T-helper 22 cell (primary cell): Measurements from ENCODE around the gene MGAT4B.

Experiments used
- DNase-seq: peaks from one replicate; pipeline ENCODE4 v3.0.0-alpha.2; 2020; ENCODE audit warnings: low read depth

The MGAT4B gene

GRCh38 chr5:179805529-179806249 lies 977 bp downstream of the MGAT4B start:
- DNase-seq = no peak

- DNase-seq = no peak
Observed at GRCh38 chr5:179805070-179805528, 1.6 kb downstream of the MGAT4B start.

DNA sequence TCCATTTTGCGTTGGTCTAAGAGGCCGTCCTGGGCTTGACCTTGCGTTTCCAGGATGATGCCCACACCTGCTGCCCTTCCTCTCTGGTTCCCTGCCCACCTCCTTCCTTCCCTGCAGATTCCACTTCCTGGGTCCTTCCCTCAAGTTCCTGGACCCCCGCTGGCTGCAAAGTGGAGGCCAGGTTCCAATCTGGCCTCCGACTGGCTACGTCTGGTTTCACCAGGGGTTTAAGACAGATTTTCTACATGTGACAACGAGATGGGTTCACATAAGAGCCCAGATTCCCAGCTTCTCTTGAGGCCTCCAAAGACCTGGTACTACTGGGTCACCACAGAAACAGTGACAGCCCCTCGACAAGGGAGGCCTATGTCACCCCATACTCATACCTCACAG lies 2.1 kb downstream of the MGAT4B start:
- no peak for DNase-seq

DNA sequence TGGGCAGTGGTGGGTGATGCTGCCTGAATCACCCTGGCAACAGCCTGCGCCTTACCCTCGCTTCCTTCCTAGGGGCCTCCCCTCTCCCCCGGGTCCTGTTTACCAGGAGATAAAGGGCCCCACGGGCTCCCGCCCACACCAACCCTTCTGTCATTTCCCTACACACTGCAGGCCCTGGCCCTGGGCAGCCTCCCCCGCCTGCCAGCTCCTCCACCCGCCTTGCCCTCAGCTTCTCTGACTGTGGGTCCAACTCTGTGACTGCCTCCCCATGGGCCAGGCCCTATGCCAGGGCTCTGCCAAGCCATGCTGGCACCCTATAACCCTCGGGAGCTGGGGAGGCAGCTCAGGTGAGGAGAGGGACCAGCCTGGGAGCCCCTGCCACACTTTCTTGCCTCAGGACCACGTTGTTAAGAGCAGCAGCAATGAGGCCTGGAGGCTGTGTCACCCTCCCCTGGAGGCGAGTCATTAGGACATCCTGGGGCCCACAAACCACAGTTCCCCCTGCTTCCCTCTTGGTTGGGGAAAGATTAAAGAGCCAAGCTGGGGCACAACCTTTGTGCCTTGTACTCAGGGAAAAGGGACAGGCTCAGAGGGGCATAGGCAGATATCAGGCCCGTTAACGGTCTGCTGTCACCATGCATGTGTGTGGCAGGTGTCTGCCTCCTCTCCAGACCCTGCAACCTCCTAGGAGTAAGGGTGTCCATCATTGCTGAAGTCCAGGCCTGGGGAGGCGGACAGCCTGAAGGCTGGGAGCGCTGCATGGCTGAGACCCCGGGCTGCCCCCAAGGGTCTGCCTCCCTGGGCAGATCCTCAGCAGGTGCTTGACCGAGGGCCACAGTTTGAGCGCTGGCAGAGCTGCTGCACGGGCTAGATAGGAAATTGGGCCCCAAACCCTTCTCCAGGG lies 2.8 kb downstream of the MGAT4B start:
- no peak for DNase-seq

DNA sequence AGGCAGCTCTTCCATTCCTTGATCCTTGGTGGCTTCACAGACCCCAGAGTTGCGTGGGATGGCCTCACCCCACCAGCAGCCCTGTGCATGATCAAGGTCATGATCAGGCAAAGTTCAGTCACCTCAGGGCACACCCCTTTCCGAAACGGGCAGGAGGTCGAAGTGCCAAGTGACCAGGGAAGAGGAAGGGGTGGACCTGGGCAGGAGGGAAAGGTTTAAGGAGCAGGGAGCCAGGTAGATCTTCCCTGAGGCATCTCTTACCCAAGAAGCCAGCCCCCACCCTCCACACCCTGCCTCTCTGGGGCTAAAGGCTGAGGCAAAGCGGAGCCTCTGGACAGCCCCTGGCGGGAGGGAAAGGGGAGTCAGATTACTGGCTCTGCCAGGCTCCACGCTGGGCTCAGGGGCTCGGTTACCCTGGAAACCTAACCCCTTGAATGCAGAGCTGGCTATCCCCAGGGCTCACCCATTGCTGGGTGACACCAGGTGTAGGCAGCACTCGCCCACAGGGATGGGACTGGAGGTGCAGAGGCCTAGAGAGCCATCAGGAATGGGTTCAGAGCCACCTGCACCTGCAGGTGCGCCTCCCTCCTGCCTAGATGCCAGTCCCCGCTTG lies 3.6 kb downstream of the MGAT4B start:
- DNase-seq = no peak

GRCh38 chr5:179802207-179802883 lies 4.3 kb downstream of the MGAT4B start:
- DNase-seq = no peak

- DNase-seq = peak; percentile 55
Observed at GRCh38 chr5:179801304-179802206, 5.1 kb downstream of the MGAT4B start.

GRCh38 chr5:179800696-179801201 lies 5.9 kb downstream of the MGAT4B start:
- no peak for DNase-seq

DNA sequence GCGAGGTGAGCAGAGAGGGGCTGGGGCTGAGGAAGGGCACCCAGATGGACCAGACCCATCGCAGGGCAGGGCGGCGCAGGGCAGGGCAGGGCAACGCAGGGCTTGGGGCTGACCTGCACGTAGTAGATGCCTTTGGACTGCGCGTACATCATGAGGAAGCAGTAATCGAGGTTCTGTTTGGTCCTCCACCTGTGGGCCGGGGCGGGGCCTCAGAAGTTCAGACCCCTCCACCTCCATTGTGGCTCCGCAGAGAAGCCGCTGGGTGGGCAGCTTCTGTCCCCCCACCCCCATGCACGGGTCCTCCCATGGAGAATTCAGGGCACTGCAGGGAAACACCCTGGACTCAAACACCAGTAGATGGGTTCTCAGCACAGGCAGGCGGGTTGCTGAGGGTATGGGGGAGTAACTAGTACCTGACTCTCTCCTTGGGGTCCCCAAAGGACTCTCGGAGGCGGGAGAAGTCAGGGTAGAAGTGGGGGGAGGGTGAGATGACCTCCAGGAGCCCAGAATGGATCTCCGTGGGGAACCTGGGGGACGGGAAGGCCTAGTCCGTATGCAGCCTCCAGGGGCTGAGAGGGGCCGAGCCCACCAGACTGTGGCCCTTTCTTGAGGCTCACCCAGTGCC lies 6.5 kb downstream of the MGAT4B start:
- DNase-seq = no peak

GRCh38 chr5:179799644-179799973 lies 7.1 kb downstream of the MGAT4B start:
- no peak for DNase-seq

DNA sequence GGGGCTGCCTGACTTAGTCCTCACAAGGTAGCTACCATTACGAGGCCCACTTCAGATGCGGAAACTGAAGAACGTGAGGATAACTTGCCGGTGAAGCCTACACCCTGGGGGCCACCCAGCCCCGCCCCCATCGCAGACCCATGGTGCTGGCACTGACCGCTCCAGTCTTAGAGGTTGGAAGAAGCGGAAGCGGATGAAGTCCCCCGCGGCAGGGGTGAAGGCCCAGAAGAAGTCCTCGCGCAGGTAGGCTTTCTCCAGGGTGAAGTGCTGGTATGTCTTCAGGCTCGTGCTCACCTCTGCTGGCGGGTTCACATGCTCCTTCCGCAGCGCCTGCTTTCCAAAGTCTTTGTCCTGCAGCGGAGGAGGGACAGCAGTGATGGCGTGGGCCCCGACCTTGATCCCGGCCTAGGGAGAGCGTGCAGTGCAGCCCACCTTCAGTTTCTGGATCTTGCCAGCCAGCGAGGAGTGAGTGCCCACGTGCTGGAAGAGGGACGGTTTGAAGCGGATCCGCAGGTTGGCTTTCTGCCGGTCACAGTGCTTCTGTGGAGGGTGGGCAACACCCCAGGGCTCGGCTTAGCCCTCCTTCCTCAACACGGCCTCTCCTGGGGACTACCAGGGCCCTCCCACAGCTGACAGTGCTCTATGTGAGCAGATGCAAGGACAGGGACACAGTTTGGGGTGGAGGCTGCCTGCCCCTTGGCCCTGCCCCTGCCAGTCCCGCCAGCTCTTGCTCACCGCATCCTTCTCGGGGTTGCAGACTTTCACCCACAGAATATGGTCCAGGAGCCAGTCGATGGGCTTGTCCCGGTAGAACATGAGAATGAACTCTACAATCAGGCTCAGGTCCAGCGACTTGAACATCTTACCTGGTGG lies 7.7 kb downstream of the MGAT4B start:
- no peak for DNase-seq

DNA sequence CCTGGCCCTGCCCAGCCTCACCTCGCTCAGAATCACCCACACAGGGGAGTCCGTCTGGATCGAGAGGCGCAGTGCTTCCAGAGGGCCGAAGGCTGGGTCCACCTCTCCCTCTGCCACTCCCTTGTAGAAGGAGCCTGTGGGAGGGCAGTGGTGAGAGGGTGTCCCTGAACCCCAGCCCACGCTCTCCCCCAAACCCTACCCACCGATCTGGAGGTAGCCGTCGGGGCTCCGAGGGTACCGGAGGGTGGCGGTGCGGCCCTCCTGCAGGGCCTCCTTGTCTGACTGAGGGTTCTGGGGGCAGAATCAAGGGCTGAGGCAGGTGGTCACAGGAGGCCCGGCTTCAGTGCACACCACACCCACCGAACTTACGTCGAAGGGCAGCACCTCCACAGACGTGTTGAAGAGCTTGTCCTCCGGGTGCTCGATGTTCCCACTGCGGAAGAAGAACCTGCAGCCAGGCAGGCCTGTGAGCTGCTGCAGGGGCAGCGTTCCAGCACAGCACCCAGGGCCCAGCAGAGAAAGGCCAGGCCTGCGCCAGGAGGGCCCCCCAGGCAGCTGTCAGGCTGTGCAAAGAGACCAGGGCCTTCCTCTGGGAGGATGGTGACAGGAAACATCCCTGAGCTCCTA lies 8.4 kb downstream of the MGAT4B start:
- no peak for DNase-seq

- no peak for DNase-seq
Observed at GRCh38 chr5:179797741-179798140, 8.9 kb downstream of the MGAT4B start.

DNA sequence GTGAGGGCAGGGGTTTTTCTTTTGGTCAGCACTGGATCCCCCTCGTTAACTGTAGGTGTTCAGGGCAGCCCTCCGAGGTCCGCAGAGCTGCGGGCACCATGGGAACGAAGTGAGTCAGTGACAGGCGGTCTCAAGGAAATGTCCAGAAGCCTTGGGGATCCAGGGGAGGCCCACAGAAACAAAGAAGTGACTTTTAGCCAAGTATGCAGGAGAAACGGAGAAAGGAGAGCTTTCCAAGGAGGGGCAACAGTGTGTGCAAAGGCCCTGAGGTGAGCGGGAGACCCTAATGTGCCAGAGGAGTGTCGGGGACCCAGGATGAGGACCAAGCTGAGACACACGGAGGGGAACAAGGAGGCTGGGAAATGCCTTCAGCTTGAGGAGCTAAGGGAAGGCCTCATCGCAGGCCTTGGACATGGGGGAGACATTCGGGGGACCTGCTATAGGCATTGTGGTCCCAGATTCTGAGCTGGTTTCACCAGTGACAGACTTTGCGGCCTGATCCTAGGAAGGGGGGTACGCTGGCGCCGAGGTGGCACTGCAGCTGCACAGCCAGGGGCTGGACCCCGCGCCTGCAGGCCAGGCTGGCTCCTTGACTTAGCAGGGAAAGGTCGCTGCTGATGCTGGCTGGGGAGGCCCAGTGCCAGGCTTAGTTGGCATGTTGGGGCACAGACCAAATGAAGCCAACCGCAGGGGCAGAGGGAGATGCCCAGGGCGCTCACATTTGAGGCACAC lies 9.6 kb downstream of the MGAT4B start:
- DNase-seq = no peak

- DNase-seq = peak; percentile 57
Observed at GRCh38 chr5:179795863-179796833, 10.5 kb downstream of the MGAT4B start.

DNA sequence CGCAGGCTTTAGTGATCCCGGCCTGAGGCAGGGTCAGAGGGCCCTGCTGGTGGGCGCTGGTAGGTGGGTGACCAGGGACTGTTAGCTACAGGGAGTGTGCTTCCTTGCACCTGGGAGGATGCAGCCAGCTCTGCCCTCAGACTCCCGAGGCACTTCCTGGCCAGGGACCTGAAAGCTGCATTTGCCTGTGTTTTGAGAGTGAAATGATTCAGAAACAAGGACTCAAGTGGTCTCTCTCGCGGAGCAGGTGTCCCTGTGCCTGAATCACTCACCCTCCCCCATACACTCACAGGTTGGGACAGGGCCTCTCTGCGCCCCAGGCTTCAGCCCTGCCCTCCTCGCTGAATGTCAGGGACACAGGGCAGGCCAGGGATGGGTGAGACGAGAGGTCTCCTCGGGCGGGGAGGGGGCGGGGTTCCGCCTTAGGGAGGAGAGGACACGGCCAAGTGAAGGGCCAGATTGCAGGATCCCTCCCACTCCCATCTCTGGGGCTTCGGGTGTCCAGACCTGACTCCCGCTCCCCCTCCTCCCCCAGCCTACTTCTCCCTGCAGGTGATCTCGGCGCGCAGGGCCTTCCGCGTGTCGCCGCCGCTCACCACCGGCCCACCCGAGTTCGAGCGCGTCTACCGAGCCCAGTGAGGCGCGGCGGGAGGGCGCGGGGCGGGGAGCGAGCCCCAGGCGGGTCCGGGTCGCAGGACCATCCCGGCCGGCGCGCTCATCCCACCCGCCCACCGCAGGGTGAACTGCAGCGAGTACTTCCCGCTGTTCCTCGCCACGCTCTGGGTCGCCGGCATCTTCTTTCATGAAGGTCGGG lies 11.4 kb downstream of the MGAT4B start:
- DNase-seq = no peak
